NB4 (cell line): ENCODE data around the gene PIWIL4.

Experiments
- CTCF ChIP-seq: IDR thresholded peaks from one replicate; pipeline ENCODE4 v1.5.1; 2012; ENCODE audit warnings: low read depth, low read length
- MAX ChIP-seq: IDR thresholded peaks from 2 replicates; pipeline ENCODE4 v1.6.1; 2011; ENCODE audit warnings: low read depth, low read length
- POLR2A ChIP-seq: IDR thresholded peaks from 2 replicates; pipeline ENCODE4 v1.6.1; 2011; ENCODE audit warnings: mild to moderate bottlenecking; ENCODE audit not compliant: insufficient read length; ENCODE audit errors: extremely low read depth

- TF ChIP-seq POLR2A (no peak), CTCF (no peak), MAX (no peak)
Measured at GRCh38 chr11:94585399-94585798, 18.2 kb downstream of the PIWIL4 start.
